GM21381 (cell line): ENCODE data around the gene PRKN.

Experiments used
- ATAC-seq: cut with Tn5 transposase; IDR thresholded peaks from one replicate; pipeline ENCODE4 v1.9.1; 2021; ENCODE audit warnings: mild to moderate bottlenecking, moderate library complexity; ENCODE audit not compliant: unreplicated experiment

Gene PRKN

GRCh38 chr6:162014069-162014811 is 713.3 kb downstream of the PRKN start:
- no peak for ATAC-seq

GRCh38 chr6:162005372-162005771 is 722.2 kb downstream of the PRKN start:
- ATAC-seq, result no peak

- ATAC-seq, result no peak
Observed at GRCh38 chr6:161996783-161997182, 730.8 kb downstream of the PRKN start.

- ATAC-seq, result no peak
Observed at GRCh38 chr6:161985876-161986423, 741.6 kb downstream of the PRKN start.

GRCh38 chr6:161984713-161985112 is 742.9 kb downstream of the PRKN start:
- no peak for ATAC-seq

- ATAC-seq, result no peak
Observed at GRCh38 chr6:161976553-161976952, 751.0 kb downstream of the PRKN start.

- no peak for ATAC-seq
Observed at GRCh38 chr6:161973064-161973463, 754.5 kb downstream of the PRKN start.

- no peak for ATAC-seq
Observed at GRCh38 chr6:161971043-161971442, 756.5 kb downstream of the PRKN start.

- ATAC-seq, result no peak
Observed at GRCh38 chr6:161963634-161964234, 763.8 kb downstream of the PRKN start.

GRCh38 chr6:161963181-161963580 is 764.4 kb downstream of the PRKN start:
- ATAC-seq, result no peak

- ATAC-seq, result no peak
Observed at GRCh38 chr6:161961796-161962195, 765.8 kb downstream of the PRKN start.

GRCh38 chr6:161961046-161961445 is 766.5 kb downstream of the PRKN start:
- no peak for ATAC-seq

GRCh38 chr6:161959072-161959471 is 768.5 kb downstream of the PRKN start:
- ATAC-seq, result no peak

GRCh38 chr6:161956082-161956481 is 771.5 kb downstream of the PRKN start:
- ATAC-seq, result no peak

- ATAC-seq, result no peak
Observed at GRCh38 chr6:161954699-161955276, 772.8 kb downstream of the PRKN start.

GRCh38 chr6:161954077-161954476 is 773.5 kb downstream of the PRKN start:
- ATAC-seq, result no peak

GRCh38 chr6:161951126-161951525 is 776.4 kb downstream of the PRKN start:
- no peak for ATAC-seq

GRCh38 chr6:161949531-161949930 is 778.0 kb downstream of the PRKN start:
- ATAC-seq, result no peak

- no peak for ATAC-seq
Observed at GRCh38 chr6:161948462-161948861, 779.1 kb downstream of the PRKN start.

- no peak for ATAC-seq
Observed at GRCh38 chr6:161947371-161947770, 780.2 kb downstream of the PRKN start.

GRCh38 chr6:161946461-161946860 is 781.1 kb downstream of the PRKN start:
- ATAC-seq, result no peak

GRCh38 chr6:161943561-161943960 is 784.0 kb downstream of the PRKN start:
- no peak for ATAC-seq
